T-helper 1 cell treated with Interleukin-12 subunit alpha and Interleukin-12 subunit beta and Interleukin-4 antibody, amounts not matched to agents 30 μg/mL and 1 μg/mL, for 36 hours (primary cell): ENCODE measurements around the gene PCDH8.
A peak's percentile ranks its signal among the peaks of the same experiment; 100 is the strongest.

Experiments
- H3K27ac Mint-ChIP-seq: one replicate; pipeline ENCODE4 v1.8.0; 2021; ENCODE audit warnings: mild to moderate bottlenecking, mixed read lengths
- H3K27me3 Mint-ChIP-seq: one replicate; pipeline ENCODE4 v1.8.0; 2021; ENCODE audit warnings: low read depth, mixed read lengths
- H3K36me3 Mint-ChIP-seq: one replicate; pipeline ENCODE4 v1.8.0; 2021; ENCODE audit warnings: low read depth, mixed read lengths
- H3K4me1 Mint-ChIP-seq: one replicate; pipeline ENCODE4 v1.8.0; 2021; ENCODE audit warnings: low read depth, mixed read lengths
- H3K4me3 Mint-ChIP-seq: one replicate; pipeline ENCODE4 v1.8.0; 2021; ENCODE audit warnings: mild to moderate bottlenecking, moderate library complexity, mixed read lengths
- H3K9me3 Mint-ChIP-seq: one replicate; pipeline ENCODE4 v1.8.0; 2021; ENCODE audit warnings: mixed read lengths

PCDH8 gene

GRCh38 chr13:52868190-52868589 is 19.8 kb upstream of the PCDH8 start:
- Mint-ChIP-seq H3K36me3 (no peaks in the 10 kb centered on the region), H3K4me3 (no peak overlapping the region), H3K9me3 (no peaks in the 10 kb centered on the region), H3K27ac (no peak overlapping the region), H3K27me3 (no peaks in the 10 kb centered on the region), H3K4me1 (peaks cover 2% of the 10 kb centered on the region)

GRCh38 chr13:52864941-52865340 is 16.5 kb upstream of the PCDH8 start:
- Mint-ChIP-seq H3K4me3 (no peak overlapping the region), H3K9me3 (no peaks in the 10 kb centered on the region), H3K27ac (no peak overlapping the region), H3K27me3 (no peaks in the 10 kb centered on the region), H3K36me3 (no peaks in the 10 kb centered on the region), H3K4me1 (peaks cover 2% of the 10 kb centered on the region)

GRCh38 chr13:52862358-52863206 is 14.1 kb upstream of the PCDH8 start:
- Mint-ChIP-seq H3K9me3 (no peaks in the 10 kb centered on the region), H3K27me3 (no peaks in the 10 kb centered on the region), H3K27ac (no peak overlapping the region)

GRCh38 chr13:52852444-52852843 is 4.0 kb upstream of the PCDH8 start:
- H3K4me3 Mint-ChIP-seq = peak overlapping the region; percentile 36

More at GRCh38 chr13:52862358-52863206, 14.1 kb upstream of the PCDH8 start:
- Mint-ChIP-seq H3K4me1 (no peaks in the 10 kb centered on the region), H3K36me3 (no peaks in the 10 kb centered on the region), H3K4me3 (no peak overlapping the region)

GRCh38 chr13:52851137-52851962 is 2.9 kb upstream of the PCDH8 start:
- H3K4me3 Mint-ChIP-seq = peak overlapping the region; percentile 45
- H3K27me3 Mint-ChIP-seq = peaks cover 62% of the 10 kb centered on the region
- no peak overlapping the region for H3K27ac Mint-ChIP-seq
- peaks cover 15% of the 10 kb centered on the region for H3K9me3 Mint-ChIP-seq
- H3K36me3 Mint-ChIP-seq = peaks cover 1% of the 10 kb centered on the region
- peaks cover 10% of the 10 kb centered on the region for H3K4me1 Mint-ChIP-seq

More at GRCh38 chr13:52852444-52852843, 4.0 kb upstream of the PCDH8 start:
- Mint-ChIP-seq H3K36me3 (peaks cover 1% of the 10 kb centered on the region), H3K27me3 (peaks cover 62% of the 10 kb centered on the region), H3K27ac (peak overlapping the region; percentile 59), H3K4me1 (peaks cover 9% of the 10 kb centered on the region), H3K9me3 (peaks cover 15% of the 10 kb centered on the region)

GRCh38 chr13:52850396-52851136 is 2.1 kb upstream of the PCDH8 start:
- Mint-ChIP-seq H3K27me3 (peaks cover 62% of the 10 kb centered on the region), H3K36me3 (peaks cover 1% of the 10 kb centered on the region), H3K27ac (peak overlapping the region; percentile 29), H3K4me3 (peak overlapping the region; percentile 46), H3K9me3 (peaks cover 15% of the 10 kb centered on the region), H3K4me1 (peaks cover 11% of the 10 kb centered on the region)

GRCh38 chr13:52850072-52850395 is 1.6 kb upstream of the PCDH8 start:
- Mint-ChIP-seq H3K36me3 (peaks cover 1% of the 10 kb centered on the region), H3K9me3 (peaks cover 15% of the 10 kb centered on the region), H3K4me1 (peaks cover 11% of the 10 kb centered on the region), H3K27ac (no peak overlapping the region), H3K27me3 (peaks cover 61% of the 10 kb centered on the region), H3K4me3 (no peak overlapping the region)

GRCh38 chr13:52849291-52850071 is 1.0 kb upstream of the PCDH8 start:
- Mint-ChIP-seq H3K9me3 (peaks cover 15% of the 10 kb centered on the region), H3K27me3 (peaks cover 66% of the 10 kb centered on the region), H3K27ac (peak overlapping the region; percentile 70), H3K4me1 (peaks cover 11% of the 10 kb centered on the region), H3K36me3 (peaks cover 1% of the 10 kb centered on the region), H3K4me3 (peak overlapping the region; percentile 48)

- Mint-ChIP-seq H3K9me3 (peaks cover 15% of the 10 kb centered on the region), H3K27ac (no peak overlapping the region), H3K36me3 (peaks cover 1% of the 10 kb centered on the region), H3K4me3 (no peak overlapping the region), H3K4me1 (peaks cover 11% of the 10 kb centered on the region), H3K27me3 (peaks cover 72% of the 10 kb centered on the region)
Measured at GRCh38 chr13:52847682-52848432, 583 bp downstream of the PCDH8 start.

- H3K4me3 Mint-ChIP-seq = no peak overlapping the region
- H3K4me1 Mint-ChIP-seq = peaks cover 11% of the 10 kb centered on the region
- H3K27ac Mint-ChIP-seq = no peak overlapping the region
- peaks cover 67% of the 10 kb centered on the region for H3K27me3 Mint-ChIP-seq
- peaks cover 1% of the 10 kb centered on the region for H3K36me3 Mint-ChIP-seq
- H3K9me3 Mint-ChIP-seq = peaks cover 15% of the 10 kb centered on the region
Measured at GRCh38 chr13:52847322-52847681, 1.1 kb downstream of the PCDH8 start.

- Mint-ChIP-seq H3K27me3 (peaks cover 62% of the 10 kb centered on the region), H3K4me3 (no peak overlapping the region), H3K9me3 (peaks cover 15% of the 10 kb centered on the region), H3K36me3 (no peaks in the 10 kb centered on the region), H3K27ac (peak overlapping the region; percentile 41), H3K4me1 (peaks cover 11% of the 10 kb centered on the region)
Measured at GRCh38 chr13:52846567-52847321, 1.7 kb downstream of the PCDH8 start.

GRCh38 chr13:52845766-52846566 is 2.5 kb downstream of the PCDH8 start:
- H3K27me3 Mint-ChIP-seq = peaks cover 55% of the 10 kb centered on the region
- H3K36me3 Mint-ChIP-seq = no peaks in the 10 kb centered on the region
- peaks cover 9% of the 10 kb centered on the region for H3K4me1 Mint-ChIP-seq
- peaks cover 15% of the 10 kb centered on the region for H3K9me3 Mint-ChIP-seq
- peak overlapping the region; percentile 41 for H3K27ac Mint-ChIP-seq
- H3K4me3 Mint-ChIP-seq = no peak overlapping the region
